ENCODE data around the gene BCORL1.

BCORL1 gene

DNA sequence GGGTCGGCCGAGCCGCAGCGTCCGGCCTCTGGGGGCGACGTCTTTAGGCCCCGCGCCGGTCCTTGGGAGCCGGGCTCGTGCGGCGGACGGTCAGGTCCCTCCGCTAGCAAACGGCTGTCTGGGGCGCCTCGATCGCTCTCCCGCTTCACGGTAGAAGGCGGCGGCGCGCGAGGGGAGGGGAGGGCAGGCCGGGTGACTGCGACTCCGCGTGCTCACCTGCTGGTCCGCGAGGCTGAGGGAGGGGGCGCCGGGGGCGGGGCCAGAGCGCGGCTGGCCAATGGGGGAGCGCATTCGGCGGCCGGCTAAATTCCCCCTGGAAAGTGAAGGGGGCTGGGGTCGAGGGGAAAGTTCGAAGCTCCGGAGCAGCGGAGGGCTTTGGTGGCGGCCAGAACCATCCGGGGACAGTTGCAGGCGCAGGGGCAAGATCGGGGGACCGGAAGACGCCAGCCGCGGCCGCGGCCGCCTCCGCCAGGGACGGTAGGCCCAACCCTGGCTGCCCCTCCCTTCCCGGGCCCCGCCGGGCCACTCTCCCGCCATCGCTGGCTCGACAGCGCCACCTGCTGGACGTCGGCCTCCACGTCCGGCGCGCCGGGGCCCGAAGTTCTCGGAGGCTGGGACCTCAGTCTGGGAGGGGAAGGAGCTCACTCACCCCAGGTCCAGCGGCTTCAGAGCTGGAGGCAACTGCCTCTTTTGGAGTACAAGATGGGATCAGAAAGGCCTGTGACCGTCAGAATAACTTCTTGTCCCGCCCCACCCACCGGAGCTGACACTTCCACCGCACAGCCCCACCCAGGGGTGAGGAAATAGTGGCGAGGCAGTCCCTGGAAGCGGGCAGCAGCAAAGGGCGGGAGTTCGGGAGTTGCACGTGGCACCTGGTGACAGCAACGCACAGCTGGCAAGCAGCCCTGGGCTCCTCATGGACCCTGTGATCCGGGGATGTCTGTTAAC, 78.0 kb downstream of the BCORL1 start:
- peak overlapping the region; percentile 60 for H3K4me3 ChIP-seq (ENCODE audit: low read depth, low read length)
- TF ChIP-seq, protein P1, sequence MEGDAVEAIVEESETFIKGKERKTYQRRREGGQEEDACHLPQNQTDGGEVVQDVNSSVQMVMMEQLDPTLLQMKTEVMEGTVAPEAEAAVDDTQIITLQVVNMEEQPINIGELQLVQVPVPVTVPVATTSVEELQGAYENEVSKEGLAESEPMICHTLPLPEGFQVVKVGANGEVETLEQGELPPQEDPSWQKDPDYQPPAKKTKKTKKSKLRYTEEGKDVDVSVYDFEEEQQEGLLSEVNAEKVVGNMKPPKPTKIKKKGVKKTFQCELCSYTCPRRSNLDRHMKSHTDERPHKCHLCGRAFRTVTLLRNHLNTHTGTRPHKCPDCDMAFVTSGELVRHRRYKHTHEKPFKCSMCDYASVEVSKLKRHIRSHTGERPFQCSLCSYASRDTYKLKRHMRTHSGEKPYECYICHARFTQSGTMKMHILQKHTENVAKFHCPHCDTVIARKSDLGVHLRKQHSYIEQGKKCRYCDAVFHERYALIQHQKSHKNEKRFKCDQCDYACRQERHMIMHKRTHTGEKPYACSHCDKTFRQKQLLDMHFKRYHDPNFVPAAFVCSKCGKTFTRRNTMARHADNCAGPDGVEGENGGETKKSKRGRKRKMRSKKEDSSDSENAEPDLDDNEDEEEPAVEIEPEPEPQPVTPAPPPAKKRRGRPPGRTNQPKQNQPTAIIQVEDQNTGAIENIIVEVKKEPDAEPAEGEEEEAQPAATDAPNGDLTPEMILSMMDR (conservative IDR thresholded peaks at IDR 0.05; ENCODE audit: low read depth, low read length): peak; percentile 59
- DNase-seq (ENCODE audit: low read depth): peak; percentile 60

DNA sequence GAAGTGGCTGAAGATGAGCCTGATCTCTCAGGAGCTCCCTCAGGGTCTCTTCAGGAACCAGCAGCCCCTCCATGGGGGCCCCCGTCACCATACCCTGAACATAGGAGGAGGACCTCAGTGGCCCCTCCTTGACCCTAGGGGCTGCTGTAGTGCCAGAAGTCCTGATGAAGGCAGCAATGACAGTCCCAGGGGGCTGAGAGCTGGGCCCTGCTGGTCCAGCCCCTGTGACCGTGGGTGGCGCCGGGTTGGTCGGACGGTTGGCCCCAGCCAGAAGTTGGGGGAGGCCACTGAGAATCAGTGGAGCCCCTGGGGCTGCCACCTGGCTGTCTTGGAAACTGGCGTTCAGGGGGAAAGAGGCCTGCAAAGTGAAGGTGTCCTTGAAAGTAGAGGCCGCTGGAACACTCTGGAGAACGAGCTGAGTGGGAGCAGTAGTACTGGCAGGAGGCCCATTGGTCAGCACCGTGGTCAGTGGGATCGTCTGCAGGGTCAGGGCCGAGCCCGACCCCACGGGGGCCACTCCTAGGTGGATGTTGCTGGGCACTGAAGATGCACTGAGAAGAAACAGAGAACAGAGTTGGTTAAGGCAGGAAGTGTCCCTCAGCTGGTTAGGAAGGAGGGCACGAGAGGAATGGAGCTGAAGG, 84.7 kb downstream of the BCORL1 start:
- DNase-seq (ENCODE audit: low read depth): no peak
- TF ChIP-seq, protein P1 (conservative IDR thresholded peaks at IDR 0.05; ENCODE audit: low read depth, low read length): no peak
- no peak overlapping the region for H3K4me3 ChIP-seq (ENCODE audit: low read depth, low read length)

DNA sequence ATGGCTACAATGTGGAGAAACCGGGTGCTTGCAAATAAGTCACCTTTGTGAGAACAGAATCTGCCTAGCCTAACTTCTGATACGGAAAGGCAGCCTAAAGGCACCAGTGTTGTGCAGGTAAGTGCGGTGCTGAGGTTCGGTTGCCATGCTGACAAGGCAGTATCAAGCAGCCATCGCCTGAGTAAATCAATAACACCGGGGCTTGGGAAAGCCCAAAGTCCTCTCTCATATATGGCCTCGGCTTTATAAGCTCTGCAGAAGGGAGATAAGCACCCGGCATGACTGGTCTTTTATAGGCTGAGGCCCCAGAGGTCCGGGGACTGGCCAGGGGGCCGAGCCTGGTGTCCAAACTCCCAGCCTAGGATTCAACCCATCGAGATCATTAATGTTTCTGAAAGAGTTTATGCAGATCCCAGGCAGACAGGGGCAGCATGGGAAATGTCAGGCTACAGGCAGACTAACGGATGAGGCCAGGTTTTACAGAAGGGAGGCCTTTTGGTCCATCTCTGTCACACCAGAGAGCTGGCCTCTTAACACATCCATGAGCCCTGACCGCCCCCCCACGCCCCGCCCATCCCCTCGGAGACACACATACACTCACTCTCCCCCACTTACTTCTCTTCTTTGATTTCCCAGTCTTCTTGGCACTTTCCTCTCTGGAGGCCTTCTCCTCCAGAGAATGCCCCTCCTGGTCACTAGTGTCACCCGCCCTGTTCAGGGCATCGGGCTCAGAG, 89.3 kb downstream of the BCORL1 start:
- no peak for DNase-seq (ENCODE audit: low read depth)
- no peak overlapping the region for H3K4me3 ChIP-seq (ENCODE audit: low read depth, low read length)
- TF ChIP-seq, protein P1 (conservative IDR thresholded peaks at IDR 0.05; ENCODE audit: low read depth, low read length): no peak

DNA sequence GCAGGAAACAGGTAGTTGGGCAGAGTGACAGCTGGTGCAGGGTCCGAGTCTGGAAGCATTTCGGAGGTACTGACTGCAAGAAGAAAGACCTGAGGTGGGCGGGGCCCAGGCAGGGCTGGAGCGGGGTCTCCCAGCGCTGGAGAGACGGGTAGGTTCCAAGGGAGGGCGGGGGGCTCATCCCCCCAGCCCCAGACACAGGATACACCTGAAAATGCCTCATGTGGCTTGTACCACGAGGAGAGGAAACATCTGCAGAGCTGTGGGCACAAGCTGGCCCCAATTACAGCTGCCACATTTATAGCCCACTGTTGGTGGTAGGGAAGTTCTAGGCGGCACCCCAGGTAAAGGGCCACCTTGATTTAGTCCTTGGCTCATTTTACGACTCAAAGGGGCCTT, 89.9 kb downstream of the BCORL1 start:
- no peak for DNase-seq (ENCODE audit: low read depth)
- TF ChIP-seq, protein P1 (conservative IDR thresholded peaks at IDR 0.05; ENCODE audit: low read depth, low read length): no peak
- no peak overlapping the region for H3K4me3 ChIP-seq (ENCODE audit: low read depth, low read length)

DNA sequence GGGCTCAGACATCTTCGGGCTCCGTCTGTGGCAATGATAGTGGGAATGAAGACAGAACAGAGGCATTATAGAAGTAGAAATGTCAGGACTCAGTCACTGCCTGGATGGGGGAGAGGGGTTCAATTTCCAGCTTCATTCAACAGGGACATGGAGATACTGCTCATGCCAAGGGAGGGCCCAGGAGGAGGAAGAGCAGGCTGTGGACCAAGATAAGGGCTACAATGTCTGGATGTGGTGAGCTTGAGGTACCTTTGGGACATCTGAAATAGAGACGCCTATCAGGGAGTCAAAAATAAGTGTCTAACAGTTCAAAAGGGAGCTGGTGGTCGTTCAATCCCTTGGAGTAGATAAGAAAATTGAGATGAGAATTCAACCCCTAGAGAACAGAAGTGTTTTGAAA, 93.3 kb downstream of the BCORL1 start:
- no peak overlapping the region for H3K4me3 ChIP-seq (ENCODE audit: low read depth, low read length)
- TF ChIP-seq, protein P1 (conservative IDR thresholded peaks at IDR 0.05; ENCODE audit: low read depth, low read length): no peak
- no peak for DNase-seq (ENCODE audit: low read depth)

DNA sequence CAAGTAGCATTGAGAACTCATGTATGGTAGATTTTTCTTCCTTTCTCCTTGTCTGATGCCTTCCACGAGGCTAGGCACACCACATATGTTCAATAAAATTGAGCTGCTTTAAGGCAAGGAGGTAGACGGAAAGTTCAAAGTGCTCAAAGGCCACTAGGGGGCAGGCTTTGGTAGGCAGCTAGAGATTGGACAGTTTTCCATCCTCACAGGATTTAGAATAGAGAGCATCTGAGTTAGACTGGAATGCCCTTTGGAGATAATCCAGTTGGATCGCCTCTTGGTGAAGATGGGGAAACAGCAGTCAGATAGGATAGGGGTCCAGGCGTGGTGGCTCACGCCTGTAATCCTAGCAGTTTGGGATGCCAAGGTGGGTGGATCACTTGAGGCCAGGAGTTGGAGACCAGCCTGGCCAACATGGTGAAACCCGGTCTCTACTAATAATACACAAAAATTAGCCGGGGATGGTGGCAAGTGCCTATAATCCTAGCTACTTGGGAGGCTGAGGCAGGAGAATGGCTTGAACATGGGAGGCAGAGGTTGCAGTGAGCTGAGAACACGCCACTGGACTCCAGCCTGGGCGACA, 97.5 kb downstream of the BCORL1 start:
- DNase-seq (ENCODE audit: low read depth): peak; percentile 77
- TF ChIP-seq, protein P1 (conservative IDR thresholded peaks at IDR 0.05; ENCODE audit: low read depth, low read length): peak; percentile 78
- H3K4me3 ChIP-seq (ENCODE audit: low read depth, low read length): no peak overlapping the region

All from choroid plexus epithelial cell (primary cell).